IMR-90 (cell line): ENCODE results near the gene C4orf17. TPM values are rescaled to one million over a fixed set of nuclear protein-coding genes. Genes with fewer than 3 reads are reported as not detected.

Experiments used
- ATAC-seq: fragments of 200-7000 bp; cut with Tn5 transposase; 2 replicates; pipeline ENCODE4 v1.9.1; 2020; ENCODE audit warnings: low read depth, mild to moderate bottlenecking, moderate library complexity
- BruUV-seq: library from RNA; stranded (reverse); fragments of 400-500 nt; replicated peaks from 2 replicates; lab custom pipeline; 2021; lab: Mats Ljungman, UMichigan
- CTCF ChIA-PET: fragments of 300-600 bp; formaldehyde crosslinking; extraction: SDS; loops from one replicate; lab custom pipeline; 2021; ENCODE audit warnings: antibody characterized with exemption; lab: Yijun Ruan, JAX
- POLR2A ChIA-PET: fragments of 300-600 bp; sonication (Branson Sonifier 250); formaldehyde crosslinking; loops from one replicate; lab custom pipeline; 2022; ENCODE audit warnings: antibody characterized with exemption; ENCODE audit not compliant: unreplicated experiment; lab: Charles Lee
- DNase-seq: peaks from one replicate; pipeline ENCODE4 v3.0.0; 2013
- H2AFZ ChIP-seq: replicated peaks from 2 replicates; pipeline ENCODE3; 2013; ENCODE audit warnings: low read length, mild to moderate bottlenecking; ENCODE audit not compliant: poor library complexity
- H2AK5ac ChIP-seq: 2 replicates; pipeline ENCODE4 v1.6.1; 2013; ENCODE audit warnings: low read depth, low read length, inconsistent platforms
- H2AK9ac ChIP-seq: replicated peaks from 2 replicates; pipeline ENCODE3; 2013; ENCODE audit warnings: mild to moderate bottlenecking, low read depth, low read length, moderate library complexity; ENCODE audit not compliant: poor library complexity
- H2BK120ac ChIP-seq: 2 replicates; pipeline ENCODE4 v1.6.1; 2013; ENCODE audit warnings: low read depth, low read length, inconsistent platforms
- H2BK15ac ChIP-seq: 3 replicates; pipeline ENCODE4 v1.6.1; 2013; ENCODE audit warnings: low read depth, low read length, inconsistent platforms
- H2BK20ac ChIP-seq: 2 replicates; pipeline ENCODE4 v1.6.1; 2013; ENCODE audit warnings: low read depth, mild to moderate bottlenecking, inconsistent platforms, low read length, moderate library complexity
- H2BK5ac ChIP-seq: 2 replicates; pipeline ENCODE4 v1.6.1; 2013; ENCODE audit warnings: mild to moderate bottlenecking, low read depth, low read length, inconsistent platforms; ENCODE audit not compliant: poor library complexity, severe bottlenecking
- H3K14ac ChIP-seq: replicated peaks from 2 replicates; pipeline ENCODE4 v1.6.1; 2013; ENCODE audit warnings: low read depth, low read length, inconsistent platforms
- H3K18ac ChIP-seq: 2 replicates; pipeline ENCODE4 v1.6.1; 2013; ENCODE audit warnings: low read depth, low read length, control low read depth
- H3K23ac ChIP-seq: 2 replicates; pipeline ENCODE4 v1.6.1; 2013; ENCODE audit warnings: low read depth, low read length, inconsistent platforms
- H3K27ac ChIP-seq: 2 replicates; pipeline ENCODE4 v1.5.1; 2013; ENCODE audit warnings: mild to moderate bottlenecking, control low read depth, low read length; ENCODE audit not compliant: insufficient read depth
- H3K27me3 ChIP-seq: 2 replicates; pipeline ENCODE4 v1.6.1; 2013; ENCODE audit warnings: low read length; ENCODE audit not compliant: control insufficient read depth, insufficient read depth
- H3K36me3 ChIP-seq: 2 replicates; pipeline ENCODE4 v1.6.1; 2013; ENCODE audit warnings: low read length, mixed read lengths; ENCODE audit not compliant: control insufficient read depth, insufficient read depth
- H3K4ac ChIP-seq: 2 replicates; pipeline ENCODE4 v1.6.1; 2013; ENCODE audit warnings: low read depth, low read length, inconsistent platforms
- H3K4me1 ChIP-seq: 2 replicates; pipeline ENCODE4 v1.6.1; 2013; ENCODE audit warnings: low read length, mixed read lengths; ENCODE audit not compliant: control insufficient read depth, insufficient read depth
- H3K4me2 ChIP-seq: 2 replicates; pipeline ENCODE4 v1.6.1; 2013; ENCODE audit warnings: low read depth, mild to moderate bottlenecking, control low read depth, low read length, moderate library complexity
- H3K4me3 ChIP-seq: 2 replicates; pipeline ENCODE4 v1.5.1; 2013; ENCODE audit warnings: low read depth, mild to moderate bottlenecking, control low read depth, low read length, moderate library complexity; ENCODE audit not compliant: insufficient read depth
- H3K56ac ChIP-seq: 2 replicates; pipeline ENCODE4 v1.6.1; 2013; ENCODE audit warnings: low read length, inconsistent platforms; ENCODE audit not compliant: insufficient read depth; ENCODE audit errors: extremely low read depth
- H3K79me1 ChIP-seq, 2 experiments: 2 replicates each; pipeline ENCODE4 v1.6.1; 2013; ENCODE audit warnings: low read length in 2 of 2, inconsistent platforms in 1 of 2, low read depth in 1 of 2
- H3K9ac ChIP-seq: 2 replicates; pipeline ENCODE4 v1.6.1; 2013; ENCODE audit warnings: low read depth, low read length, control low read depth
- H3K9me1 ChIP-seq: 2 replicates; pipeline ENCODE4 v1.6.1; 2013; ENCODE audit warnings: low read length, inconsistent platforms; ENCODE audit not compliant: insufficient read depth
- H3K9me3 ChIP-seq: 2 replicates; pipeline ENCODE4 v1.6.1; 2013; ENCODE audit warnings: low read length; ENCODE audit not compliant: control insufficient read depth, insufficient read depth
- H4K20me1 ChIP-seq: 2 replicates; pipeline ENCODE4 v1.6.1; 2013; ENCODE audit warnings: low read length, inconsistent platforms; ENCODE audit not compliant: insufficient read depth
- H4K5ac ChIP-seq: 2 replicates; pipeline ENCODE4 v1.6.1; 2013; ENCODE audit warnings: mild to moderate bottlenecking, low read depth, low read length, control low read depth
- H4K8ac ChIP-seq, 2 experiments: 2 replicates each; pipeline ENCODE4 v1.6.1; 2013; ENCODE audit warnings: low read depth in 2 of 2, low read length in 2 of 2, control low read depth in 1 of 2, inconsistent platforms in 1 of 2
- H4K91ac ChIP-seq: 2 replicates; pipeline ENCODE4 v1.6.1; 2013; ENCODE audit warnings: low read depth, low read length, inconsistent platforms; ENCODE audit not compliant: insufficient read depth
- BHLHE40 ChIP-seq: fragments of 150-350 bp; IDR thresholded peaks from 2 replicates; pipeline ENCODE4 v1.6.1; 2016; ENCODE audit warnings: mild to moderate bottlenecking, low read depth, low read length
- CEBPB ChIP-seq: IDR thresholded peaks from 2 replicates; pipeline ENCODE4 v1.6.1; 2012; ENCODE audit warnings: low read depth, low read length, improper control_type of control experiment
- CHD1 ChIP-seq: IDR thresholded peaks from 2 replicates; pipeline ENCODE4 v1.6.1; 2012; ENCODE audit warnings: low read depth, low read length, improper control_type of control experiment
- CTCF ChIP-seq: conservative IDR thresholded peaks from 2 replicates; pipeline ENCODE4 v1.5.1; 2012; ENCODE audit warnings: mild to moderate bottlenecking, low read depth, low read length, improper control_type of control experiment
- FOS ChIP-seq: fragments of 150-350 bp; IDR thresholded peaks from 2 replicates; pipeline ENCODE4 v1.6.1; 2016; ENCODE audit warnings: low read depth, low read length
- MAFK ChIP-seq: IDR thresholded peaks from 2 replicates; pipeline ENCODE4 v1.6.1; 2012; ENCODE audit warnings: low read depth, low read length, improper control_type of control experiment
- MAZ ChIP-seq: IDR thresholded peaks from 2 replicates; pipeline ENCODE4 v1.6.1; 2012; ENCODE audit warnings: low read depth, mild to moderate bottlenecking, low read length, improper control_type of control experiment, moderate library complexity, borderline replicate concordance
- MXI1 ChIP-seq: IDR thresholded peaks from 2 replicates; pipeline ENCODE4 v1.6.1; 2012; ENCODE audit warnings: low read depth, mild to moderate bottlenecking, low read length, moderate library complexity, borderline replicate concordance
- NFE2L2 ChIP-seq: fragments of 150-350 bp; IDR thresholded peaks from 2 replicates; pipeline ENCODE4 v1.6.1; 2016; ENCODE audit warnings: low read depth, mild to moderate bottlenecking, low read length
- POLR2A ChIP-seq: IDR thresholded peaks from 2 replicates; pipeline ENCODE4 v1.6.1; 2012; ENCODE audit warnings: mild to moderate bottlenecking, low read depth, low read length
- RAD21 ChIP-seq: IDR thresholded peaks from 2 replicates; pipeline ENCODE4 v1.6.1; 2012; ENCODE audit warnings: low read length, improper control_type of control experiment
- RCOR1 ChIP-seq: IDR thresholded peaks from 2 replicates; pipeline ENCODE4 v1.6.1; 2012; ENCODE audit warnings: mild to moderate bottlenecking, low read length, improper control_type of control experiment; ENCODE audit not compliant: insufficient replicate concordance
- RFX5 ChIP-seq: IDR thresholded peaks from 2 replicates; pipeline ENCODE4 v1.8.0; 2012; ENCODE audit warnings: low read depth, mild to moderate bottlenecking, low read length, moderate library complexity
- SMC3 ChIP-seq: fragments of 150-350 bp; IDR thresholded peaks from 2 replicates; pipeline ENCODE4 v1.6.1; 2016; ENCODE audit warnings: low read depth, mild to moderate bottlenecking, antibody characterized with exemption, low read length, moderate library complexity
- USF2 ChIP-seq: fragments of 150-350 bp; IDR thresholded peaks from 2 replicates; pipeline ENCODE4 v1.6.1; 2017; ENCODE audit warnings: mild to moderate bottlenecking, antibody characterized with exemption, low read length, low read depth
- dilution Hi-C: fragments of 300-500 bp; cut with HindIII; formaldehyde crosslinking; loops from one replicate; pipeline ENCODE4 v1.14.3; 2018; ENCODE audit warnings: low sequenced_read_pairs; ENCODE audit not compliant: unreplicated experiment
- in situ Hi-C: fragments of 300-500 bp; cut with MboI; formaldehyde crosslinking; loops from 3 replicates; pipeline ENCODE4 v1.14.3; 2019; ENCODE audit warnings: low sequenced_read_pairs, inconsistent platforms, mixed read lengths
- intact Hi-C: fragments of 100-400 bp; cut with micrococcal nuclease; formaldehyde crosslinking; loops from 2 replicates; pipeline ENCODE4 v1.10.0; 2022
- polyA plus RNA-seq, 3 experiments: library from polyadenylated mRNA; depleted of rRNA; stranded (reverse); fragments of >200 nt; gene quantifications; 2 replicates each; pipeline ENCODE4 v1.2.3, GENCODE V29; 2012; ENCODE audit warnings: low replicate concordance in 1 of 3
- total RNA-seq: library from RNA; depleted of rRNA; stranded (reverse); fragments of >200 nt; gene quantifications from 2 replicates; pipeline ENCODE4 v1.2.3, GENCODE V29; 2012
- TF ChIP-seq, protein P1 (sequence below): fragments of 150-350 bp; IDR thresholded peaks from 2 replicates; pipeline ENCODE4 v1.6.1; 2016; ENCODE audit warnings: low read depth, mild to moderate bottlenecking, low read length, moderate library complexity, borderline replicate concordance

Gene C4orf17
- total and polyA plus RNA-seq, 2 of the 4 experiments (the other 2 are of a cell fraction), result not detected

DNA sequence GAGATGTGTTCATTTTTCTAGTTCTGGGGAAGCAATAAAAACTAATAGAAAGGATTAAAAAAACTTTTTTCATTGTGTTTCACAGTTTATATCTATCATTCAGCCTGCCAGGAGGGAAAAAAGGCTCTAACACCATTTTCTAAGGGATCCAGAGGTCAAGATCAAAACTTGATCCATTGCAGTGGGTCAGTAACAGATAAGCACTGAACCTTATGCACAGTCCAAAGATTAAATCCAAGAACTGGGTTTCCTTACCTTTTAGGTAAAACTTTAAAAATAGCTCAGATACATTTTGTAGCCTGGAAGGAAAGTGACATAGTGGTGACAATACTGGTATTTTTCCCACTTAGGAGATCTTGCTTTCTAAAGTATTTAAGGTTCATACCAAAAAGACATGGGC, 76.5 kb downstream of the C4orf17 start:
- H3K4me2 ChIP-seq, result no peak overlapping the region
- POLR2A ChIA-PET, result no interaction called here

More for the DNA sequence above, 76.5 kb downstream of the C4orf17 start:
- H3K18ac ChIP-seq, result no peak overlapping the region
- H2BK5ac ChIP-seq, result no peak overlapping the region
- no peak overlapping the region for H2BK15ac ChIP-seq
- H2AFZ ChIP-seq, result no peak overlapping the region
- no peaks in the 10 kb centered on the region for H3K4me1 ChIP-seq
- H4K8ac ChIP-seq, result no peak overlapping the region
- TF ChIP-seq MAZ (no peak), MAFK (no peak), SMC3 (no peak), BHLHE40 (no peak), FOS (no peak), USF2 (no peak), POLR2A (no peak), RFX5 (no peak), MXI1 (no peak), CEBPB (no peak), NFE2L2 (no peak), RAD21 (no peak), CHD1 (no peak), CTCF (no peak), RCOR1 (no peak)
- TF ChIP-seq, protein P1, sequence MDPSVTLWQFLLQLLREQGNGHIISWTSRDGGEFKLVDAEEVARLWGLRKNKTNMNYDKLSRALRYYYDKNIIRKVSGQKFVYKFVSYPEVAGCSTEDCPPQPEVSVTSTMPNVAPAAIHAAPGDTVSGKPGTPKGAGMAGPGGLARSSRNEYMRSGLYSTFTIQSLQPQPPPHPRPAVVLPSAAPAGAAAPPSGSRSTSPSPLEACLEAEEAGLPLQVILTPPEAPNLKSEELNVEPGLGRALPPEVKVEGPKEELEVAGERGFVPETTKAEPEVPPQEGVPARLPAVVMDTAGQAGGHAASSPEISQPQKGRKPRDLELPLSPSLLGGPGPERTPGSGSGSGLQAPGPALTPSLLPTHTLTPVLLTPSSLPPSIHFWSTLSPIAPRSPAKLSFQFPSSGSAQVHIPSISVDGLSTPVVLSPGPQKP, result no peak
- no peak overlapping the region for H3K56ac ChIP-seq
- dilution Hi-C loops, result no loop called here
- no peak overlapping the region for H3K4me3 ChIP-seq
- in situ Hi-C loops, result no loop called here
- intact Hi-C loops, result no loop called here
- no TSS peak for BruUV-seq
- CTCF ChIA-PET, result no interaction called here
- no peaks in the 10 kb centered on the region for H3K9me3 ChIP-seq
- H3K27me3 ChIP-seq, result no peaks in the 10 kb centered on the region
- no peak overlapping the region for H2BK120ac ChIP-seq
- H2BK20ac ChIP-seq, result no peak overlapping the region
- H3K79me1 ChIP-seq, result no peaks in the 10 kb centered on the region
- H3K36me3 ChIP-seq, result no peaks in the 10 kb centered on the region
- no peak for DNase-seq
- H3K4ac ChIP-seq, result no peak overlapping the region
- no peak overlapping the region for H2AK9ac ChIP-seq
- H3K14ac ChIP-seq, result no peak overlapping the region
- no peaks in the 10 kb centered on the region for H4K20me1 ChIP-seq
- no peaks in the 10 kb centered on the region for H3K9me1 ChIP-seq
- H4K5ac ChIP-seq, result no peak overlapping the region
- H4K91ac ChIP-seq, result no peak overlapping the region
- no peak overlapping the region for H3K23ac ChIP-seq
- H2AK5ac ChIP-seq, result no peak overlapping the region
- no peak for ATAC-seq
- no peak overlapping the region for H3K9ac ChIP-seq
- no peak overlapping the region for H3K27ac ChIP-seq
